Stimulated activated CD4-positive, alpha-beta T cell treated with anti-CD3 and anti-CD28 coated beads, Interleukin-12 subunit alpha, Interleukin-12 subunit beta, amount 100 ng/mL, for 4 hours (primary cell): ENCODE data around the gene KEAP1.
"Not testable (repeated sequence)": the region's sequence is repeated elsewhere in the genome, so short reads cannot be mapped to it uniquely, and the experiment has no call there.

ENCODE experiments used
- DNase-seq: peaks from one replicate; pipeline ENCODE4 v3.0.0-alpha.2; 2020

Gene KEAP1

GRCh38 chr19:10491472-10492047, 11.6 kb downstream of the KEAP1 start:
- no peak for DNase-seq

GRCh38 chr19:10486551-10486950, 16.6 kb downstream of the KEAP1 start:
- no peak for DNase-seq

GRCh38 chr19:10478903-10479384, 24.2 kb downstream of the KEAP1 start:
- DNase-seq = peak; percentile 83

- no peak for DNase-seq
Measured at GRCh38 chr19:10478476-10478875, 24.7 kb downstream of the KEAP1 start.

GRCh38 chr19:10474962-10475451, 28.1 kb downstream of the KEAP1 start:
- no peak for DNase-seq

- DNase-seq = no peak
Measured at GRCh38 chr19:10473192-10473591, 30.0 kb downstream of the KEAP1 start.

- no peak for DNase-seq
Measured at GRCh38 chr19:10471909-10472308, 31.2 kb downstream of the KEAP1 start.

GRCh38 chr19:10468133-10468532, 35.0 kb downstream of the KEAP1 start:
- DNase-seq = no peak

- DNase-seq = no peak
Measured at GRCh38 chr19:10467104-10467706, 36.0 kb downstream of the KEAP1 start.

- no peak for DNase-seq
Measured at GRCh38 chr19:10464456-10464855, 38.7 kb downstream of the KEAP1 start.

GRCh38 chr19:10462557-10462956, 40.6 kb downstream of the KEAP1 start:
- no peak for DNase-seq

GRCh38 chr19:10462042-10462441, 41.1 kb downstream of the KEAP1 start:
- not testable (repeated sequence) for DNase-seq

GRCh38 chr19:10461047-10461949, 41.9 kb downstream of the KEAP1 start:
- DNase-seq = peak; percentile 80

GRCh38 chr19:10460714-10461046, 42.5 kb downstream of the KEAP1 start:
- no peak for DNase-seq

- not testable (repeated sequence) for DNase-seq
Measured at GRCh38 chr19:10458733-10459132, 44.4 kb downstream of the KEAP1 start.

- DNase-seq = no peak
Measured at GRCh38 chr19:10454267-10454666, 48.9 kb downstream of the KEAP1 start.

- no peak for DNase-seq
Measured at GRCh38 chr19:10453852-10454251, 49.3 kb downstream of the KEAP1 start.

- DNase-seq = no peak
Measured at GRCh38 chr19:10452726-10453618, 50.2 kb downstream of the KEAP1 start.

- no peak for DNase-seq
Measured at GRCh38 chr19:10450853-10451609, 52.1 kb downstream of the KEAP1 start.

- no peak for DNase-seq
Measured at GRCh38 chr19:10450191-10450852, 52.8 kb downstream of the KEAP1 start.

GRCh38 chr19:10449037-10449436, 54.1 kb downstream of the KEAP1 start:
- DNase-seq = no peak
